ENCODE data around the gene KIF16B.

KIF16B gene

DNA sequence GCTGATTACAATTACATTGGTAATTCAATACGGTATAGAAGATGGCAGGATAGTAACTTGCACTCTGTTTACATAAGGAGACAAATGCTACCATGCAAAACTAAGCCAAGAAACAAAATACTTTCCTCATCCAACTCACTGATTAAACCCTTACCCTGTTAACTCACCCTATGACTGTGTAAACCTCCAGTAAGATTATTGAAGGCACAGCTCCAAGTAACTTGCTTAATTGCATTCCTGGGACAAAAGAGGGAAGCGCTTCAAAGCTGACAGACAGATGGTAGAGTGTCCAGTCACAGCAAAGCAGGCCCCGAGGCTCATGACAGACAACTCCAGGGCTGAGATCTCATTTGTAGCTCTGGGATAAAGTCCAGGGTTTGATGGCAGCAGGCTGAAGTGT lies 6.9 kb upstream of the KIF16B start:
- no peak for DNase-seq (ENCODE audit: insufficient read length, low spot score)
- no peak for FAIRE-seq
- TF ChIP-seq CTCF (IDR thresholded peaks at IDR 0.05; ENCODE audit: insufficient read depth, missing control alignments) = no peak

DNA sequence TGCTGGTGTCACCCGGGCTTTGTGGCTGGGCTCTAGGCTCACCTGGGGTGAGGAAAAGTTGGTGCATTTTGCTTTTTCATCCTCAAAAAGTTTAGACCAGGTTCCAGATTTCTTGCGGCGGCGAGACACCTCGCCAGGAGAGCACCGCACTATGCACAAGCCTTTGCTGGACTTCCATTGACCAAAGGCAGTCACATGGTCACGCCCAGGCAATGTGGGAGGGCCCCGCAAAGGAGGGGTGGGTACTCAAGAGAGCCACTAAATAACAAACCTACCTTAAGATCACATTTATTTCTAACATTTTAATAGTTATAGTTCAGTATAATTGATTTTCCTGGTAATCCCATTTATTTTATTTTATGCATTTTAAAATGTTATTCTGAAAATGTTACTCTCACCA lies 3.0 kb upstream of the KIF16B start:
- TF ChIP-seq CTCF (IDR thresholded peaks at IDR 0.05; ENCODE audit: insufficient read depth, missing control alignments) = no peak
- DNase-seq (ENCODE audit: insufficient read length, low spot score) (no peak), FAIRE-seq (no peak)

DNA sequence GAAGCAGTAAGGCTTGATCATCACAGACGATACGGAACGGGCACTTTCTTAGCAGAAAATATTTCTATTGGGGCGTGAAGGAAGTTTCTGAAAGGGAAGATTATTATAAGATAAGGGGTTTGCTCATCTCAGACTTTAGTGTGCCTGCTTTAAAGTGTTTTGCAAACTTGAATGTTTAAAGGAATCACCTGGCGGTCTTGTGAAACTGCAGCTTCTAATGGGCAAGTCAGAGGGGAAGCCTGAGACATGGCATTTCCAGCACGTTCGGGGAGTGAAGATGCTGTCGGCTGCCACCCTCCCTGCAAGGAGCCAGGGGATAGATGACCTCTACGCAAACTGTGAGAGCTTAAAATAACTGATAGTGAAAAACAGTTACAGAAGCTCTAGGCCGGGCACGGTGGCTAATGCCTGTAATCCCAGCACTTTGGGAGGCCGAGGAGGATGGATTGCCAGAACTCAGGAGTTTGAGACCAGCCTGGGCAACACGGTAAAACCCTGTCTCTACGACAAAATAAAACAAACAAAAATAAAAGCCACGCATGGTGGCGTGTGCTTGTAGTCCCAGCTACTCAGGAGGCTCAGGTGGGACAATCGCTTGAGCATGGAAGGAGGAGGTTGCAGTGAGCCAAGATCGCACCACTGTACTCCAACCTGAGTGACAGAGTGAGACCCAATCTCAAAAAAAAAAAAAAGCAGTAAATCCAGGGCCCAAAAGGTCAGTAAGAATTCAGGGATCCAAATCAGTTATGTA lies 2.3 kb upstream of the KIF16B start:
- TF ChIP-seq CTCF (IDR thresholded peaks at IDR 0.05; ENCODE audit: insufficient read depth, missing control alignments) = no peak
- DNase-seq (ENCODE audit: insufficient read length, low spot score) (no peak), FAIRE-seq (no peak)

- no peak for TF ChIP-seq CTCF (IDR thresholded peaks at IDR 0.05; ENCODE audit: insufficient read depth, missing control alignments)
- no peak for FAIRE-seq
- DNase-seq (ENCODE audit: insufficient read length, low spot score) = peak; percentile 42
Observed at GRCh38 chr20:16574656-16575355, 1.6 kb upstream of the KIF16B start.

- TF ChIP-seq CTCF (IDR thresholded peaks at IDR 0.05; ENCODE audit: insufficient read depth, missing control alignments) = no peak
- FAIRE-seq = no peak
Observed at GRCh38 chr20:16571333-16571732, 1.9 kb downstream of the KIF16B start.

DNA sequence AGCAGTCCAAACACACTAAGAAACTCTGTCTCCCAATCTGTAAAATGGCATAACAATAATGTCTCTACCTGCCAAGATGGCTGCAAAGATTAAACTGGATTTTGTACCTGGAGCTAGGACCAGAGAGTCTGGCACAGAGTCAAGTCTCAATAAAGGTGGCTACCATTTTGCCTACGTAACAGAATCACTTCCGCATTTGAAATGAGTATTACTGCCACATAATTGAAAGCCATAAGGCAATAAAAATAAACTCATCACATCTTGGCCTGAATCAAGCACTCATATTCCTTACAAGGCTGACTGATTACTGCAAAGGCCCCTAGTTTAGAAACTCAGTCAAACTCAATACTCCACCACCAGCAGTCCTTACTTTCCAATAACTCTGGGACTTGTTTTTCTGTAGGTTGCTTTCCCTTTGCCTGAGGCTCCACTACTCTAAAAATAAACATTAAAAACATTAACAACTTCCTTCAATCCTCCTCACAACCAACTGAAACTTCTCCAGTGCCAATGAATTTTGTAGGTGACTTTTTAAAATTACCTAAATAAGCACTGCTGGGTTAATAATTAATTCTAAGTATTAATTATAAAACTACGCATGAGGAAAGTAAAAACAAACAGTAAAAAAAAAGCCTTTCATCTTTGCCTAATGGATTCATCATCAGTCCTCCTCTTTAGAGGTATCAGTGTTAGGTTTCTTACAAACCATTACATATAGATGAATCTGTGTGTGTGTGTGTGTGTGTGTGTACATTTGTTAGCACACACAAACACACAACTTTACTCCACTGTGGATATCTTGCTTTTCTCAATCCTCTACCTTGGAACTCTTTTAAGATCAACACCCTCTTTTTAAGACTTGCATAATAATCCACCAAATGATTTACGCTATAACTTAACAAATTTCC lies 3.7 kb downstream of the KIF16B start:
- FAIRE-seq (no peak), DNase-seq (ENCODE audit: insufficient read length, low spot score) (no peak)
- no peak for TF ChIP-seq CTCF (IDR thresholded peaks at IDR 0.05; ENCODE audit: insufficient read depth, missing control alignments)

More at GRCh38 chr20:16571333-16571732, 1.9 kb downstream of the KIF16B start:
- no peak for DNase-seq (ENCODE audit: insufficient read length, low spot score)
